BJ (cell line): ENCODE measurements around the gene UBE2Z. TPM values are rescaled to one million over a fixed set of nuclear protein-coding genes. Genes with fewer than 3 reads are reported as not detected.

Source experiments
- CTCF ChIA-PET: fragments of 350-600 bp; formaldehyde crosslinking; extraction: SDS; loops from one replicate; lab custom pipeline; 2021; ENCODE audit warnings: antibody characterized with exemption, inconsistent platforms; lab: Yijun Ruan, JAX
- POLR2A ChIA-PET: fragments of 300-600 bp; sonication (Branson Sonifier 250); formaldehyde crosslinking; extraction: SDS; loops from one replicate; lab custom pipeline; 2021; ENCODE audit warnings: antibody characterized with exemption; lab: Charles Lee
- DNase-seq: peaks from one replicate; pipeline ENCODE4 v3.0.0-alpha.2; 2011; ENCODE audit warnings: low read depth
- H3K27me3 ChIP-seq: 2 replicates; pipeline ENCODE4 v1.6.0; 2011; ENCODE audit warnings: low read length; ENCODE audit not compliant: control insufficient read depth, insufficient read depth
- H3K36me3 ChIP-seq: 2 replicates; pipeline ENCODE4 v1.5.1; 2011; ENCODE audit warnings: low read length; ENCODE audit not compliant: control insufficient read depth, insufficient read depth
- H3K4me3 ChIP-seq: 2 replicates; pipeline ENCODE4 v1.5.1; 2011; ENCODE audit warnings: low read depth, mild to moderate bottlenecking, control low read depth, low read length
- polyA minus RNA-seq: library from RNA; depleted of rRNA, polyadenylated mRNA; stranded (reverse); fragments of >200 nt; gene quantifications from 2 replicates; pipeline ENCODE4 v1.2.3, GENCODE V29; 2011; rRNA and poly(A)+ RNA removed
- polyA plus RNA-seq: library from polyadenylated mRNA; depleted of rRNA; stranded (reverse); fragments of >200 nt; gene quantifications from 2 replicates; pipeline ENCODE4 v1.2.3, GENCODE V29; 2011; rRNA removed
- TF ChIP-seq, protein P1 (sequence below): IDR thresholded peaks from 2 replicates; pipeline ENCODE4 v1.5.1; 2011; ENCODE audit warnings: low read depth, mild to moderate bottlenecking, control low read depth, inconsistent platforms, low read length, moderate library complexity; ENCODE audit not compliant: insufficient read depth

The UBE2Z gene
- 166 and 190 TPM in 2 replicates for polyA plus RNA-seq
- polyA minus RNA-seq, result 92.5 and 155 TPM in 2 replicates

DNA sequence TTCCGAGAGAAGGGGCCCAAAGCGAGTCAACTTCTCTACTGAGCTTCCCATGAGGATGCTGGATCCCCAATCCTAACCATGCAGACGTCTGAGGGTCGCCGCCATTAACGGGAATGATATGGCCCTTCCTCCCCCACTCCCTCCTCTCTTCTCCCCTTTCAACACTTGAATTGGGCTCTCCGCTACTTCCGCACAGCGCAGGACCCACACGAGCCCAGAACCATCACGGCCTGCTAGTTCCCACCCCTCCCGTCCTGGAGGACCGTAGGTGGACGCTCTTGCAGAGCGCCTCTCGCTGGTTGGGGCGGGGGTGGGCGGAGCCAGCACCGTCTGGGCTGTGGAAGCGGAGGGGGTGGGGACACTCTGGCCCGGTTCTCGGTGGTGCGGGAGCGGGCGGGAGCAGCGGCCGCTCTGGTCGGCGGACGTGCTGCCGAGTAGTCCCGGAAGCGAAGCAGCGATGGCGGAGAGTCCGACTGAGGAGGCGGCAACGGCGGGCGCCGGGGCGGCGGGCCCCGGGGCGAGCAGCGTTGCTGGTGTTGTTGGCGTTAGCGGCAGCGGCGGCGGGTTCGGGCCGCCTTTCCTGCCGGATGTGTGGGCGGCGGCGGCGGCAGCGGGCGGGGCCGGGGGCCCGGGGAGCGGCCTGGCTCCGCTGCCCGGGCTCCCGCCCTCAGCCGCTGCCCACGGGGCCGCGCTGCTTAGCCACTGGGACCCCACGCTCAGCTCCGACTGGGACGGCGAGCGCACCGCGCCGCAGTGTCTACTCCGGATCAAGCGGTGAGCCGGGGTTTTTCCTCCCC, at the start of gene UBE2Z:
Gene UBE2Z (plus strand): TSS at position 361 of the 797 bp plus-strand sequence. CDS start 97 bp downstream, at position 458.
- POLR2A ChIA-PET, result interaction anchor here (0.6 to 1.0 kb wide), 3 partner anchors 16 to 69 kb away, joined by 3 to 9 read pairs (median 3); partner anchors contain the start of gene ATP5MC1
- CTCF ChIA-PET, result interaction anchor here (0.7 to 2.1 kb wide), 6 partner anchors 10 to 128 kb away, joined by 3 to 12 read pairs (median 4); partner anchors contain the start of gene ATP5MC1
- H3K27me3 ChIP-seq, result no peaks in the 10 kb centered on the region
- DNase-seq, result peak; percentile 66
- H3K4me3 ChIP-seq, result peak within 1 kb of the TSS; percentile 94
- TF ChIP-seq, protein P1, sequence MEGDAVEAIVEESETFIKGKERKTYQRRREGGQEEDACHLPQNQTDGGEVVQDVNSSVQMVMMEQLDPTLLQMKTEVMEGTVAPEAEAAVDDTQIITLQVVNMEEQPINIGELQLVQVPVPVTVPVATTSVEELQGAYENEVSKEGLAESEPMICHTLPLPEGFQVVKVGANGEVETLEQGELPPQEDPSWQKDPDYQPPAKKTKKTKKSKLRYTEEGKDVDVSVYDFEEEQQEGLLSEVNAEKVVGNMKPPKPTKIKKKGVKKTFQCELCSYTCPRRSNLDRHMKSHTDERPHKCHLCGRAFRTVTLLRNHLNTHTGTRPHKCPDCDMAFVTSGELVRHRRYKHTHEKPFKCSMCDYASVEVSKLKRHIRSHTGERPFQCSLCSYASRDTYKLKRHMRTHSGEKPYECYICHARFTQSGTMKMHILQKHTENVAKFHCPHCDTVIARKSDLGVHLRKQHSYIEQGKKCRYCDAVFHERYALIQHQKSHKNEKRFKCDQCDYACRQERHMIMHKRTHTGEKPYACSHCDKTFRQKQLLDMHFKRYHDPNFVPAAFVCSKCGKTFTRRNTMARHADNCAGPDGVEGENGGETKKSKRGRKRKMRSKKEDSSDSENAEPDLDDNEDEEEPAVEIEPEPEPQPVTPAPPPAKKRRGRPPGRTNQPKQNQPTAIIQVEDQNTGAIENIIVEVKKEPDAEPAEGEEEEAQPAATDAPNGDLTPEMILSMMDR, result no peak
- peaks cover 5% of the 10 kb centered on the region for H3K36me3 ChIP-seq

DNA sequence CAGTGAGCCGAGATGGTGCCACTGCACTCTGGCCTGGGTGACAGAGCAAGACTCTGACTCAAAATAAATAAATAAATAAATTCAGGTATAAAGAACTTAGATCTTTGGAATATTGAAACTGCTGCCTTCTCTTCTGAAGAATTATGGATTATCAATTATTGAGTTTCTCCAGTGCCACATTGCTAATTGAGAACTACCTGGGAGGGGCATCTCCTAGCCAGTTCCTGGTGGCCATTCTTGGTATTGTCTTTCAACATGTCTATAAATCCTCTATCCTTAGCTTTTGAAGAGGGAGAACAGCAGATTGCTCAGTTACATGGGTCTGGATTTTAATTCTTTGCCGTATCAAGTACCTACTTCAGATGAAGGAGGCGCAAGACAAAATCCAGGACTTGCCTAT, 48.2 kb upstream of the UBE2Z start:
- ChIA-PET POLR2A (no interaction called here), CTCF (interaction anchor here (1.1 to 28.8 kb wide), 7 partner anchors 8 to 136 kb away, joined by 3 to 719 read pairs (median 4); partner anchors contain the start of gene TTLL6)
- no peak for DNase-seq
- TF ChIP-seq, protein P1, result peak; percentile 20; the same call in 1 of the 2 replicates
- Histone ChIP-seq H3K36me3 (peaks cover 15% of the 10 kb centered on the region), H3K27me3 (no peaks in the 10 kb centered on the region), H3K4me3 (no peak overlapping the region)

DNA sequence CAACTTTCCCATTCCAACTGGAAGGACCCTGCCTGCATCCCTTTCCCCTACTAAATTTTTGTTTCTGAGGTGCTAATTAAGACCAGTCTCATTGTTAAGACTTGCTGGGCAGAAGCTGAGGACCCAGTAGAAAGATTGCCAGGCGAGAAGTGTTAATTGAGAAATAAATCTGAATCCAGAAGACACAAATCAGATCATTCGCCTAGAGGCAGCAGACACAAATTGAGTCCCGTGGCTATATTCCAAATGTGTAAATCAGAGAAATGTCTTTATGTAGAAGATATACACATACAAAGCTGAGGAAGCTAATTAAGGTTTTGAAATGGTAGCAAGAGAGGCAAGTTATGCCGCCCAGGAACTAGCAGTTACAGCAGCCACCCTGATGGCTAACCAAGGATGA, 47.8 kb upstream of the UBE2Z start:
- Histone ChIP-seq H3K27me3 (no peaks in the 10 kb centered on the region), H3K36me3 (peaks cover 12% of the 10 kb centered on the region), H3K4me3 (no peak overlapping the region)
- ChIA-PET CTCF (interaction anchor here (1.3 to 28.8 kb wide), 6 partner anchors 8 to 47 kb away, joined by 3 to 719 read pairs (median 5); partner anchors contain the start of gene TTLL6), POLR2A (no interaction called here)
- no peak for DNase-seq
- TF ChIP-seq, protein P1, result no peak

DNA sequence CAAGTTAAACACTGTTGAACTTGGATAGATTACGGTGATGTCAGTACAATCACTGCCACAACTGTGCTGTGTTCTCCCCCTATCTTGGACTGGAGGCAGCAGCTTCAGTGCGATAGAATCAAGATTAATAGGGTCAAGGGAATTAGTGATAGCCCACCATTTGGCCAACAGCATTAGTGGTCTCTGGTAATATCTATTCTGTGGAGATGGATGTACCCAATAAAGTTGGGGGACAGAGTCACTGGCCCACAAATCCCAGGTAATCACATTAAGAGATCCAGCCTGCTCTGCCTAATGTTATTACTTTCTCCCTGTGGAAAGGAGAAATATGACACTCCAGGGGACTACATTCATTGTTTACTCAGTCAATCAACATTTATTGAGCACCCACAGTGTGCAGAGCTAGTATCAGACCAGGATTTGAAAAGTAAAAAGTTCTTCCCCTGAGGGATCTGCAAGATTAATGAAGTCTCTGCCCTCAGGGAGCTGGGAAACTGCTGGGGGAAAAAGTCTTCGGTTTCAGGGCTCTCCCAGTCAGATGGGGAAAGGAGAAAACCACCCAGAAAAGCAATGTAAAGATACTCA, 39.2 kb upstream of the UBE2Z start:
- POLR2A ChIA-PET, result no interaction called here
- H3K4me3 ChIP-seq, result no peak overlapping the region
- TF ChIP-seq, protein P1, result no peak
- no peaks in the 10 kb centered on the region for H3K36me3 ChIP-seq
- no peaks in the 10 kb centered on the region; the same call in 1 of the 2 replicates for H3K27me3 ChIP-seq
- DNase-seq, result no peak
- CTCF ChIA-PET, result interaction anchor here (1.5 to 28.8 kb wide), 6 partner anchors 10 to 197 kb away, joined by 3 to 719 read pairs (median 6); partner anchors contain the start of gene TTLL6
